K562 (cell line): ENCODE data around the gene USP2. TPM values are rescaled to one million over a fixed set of nuclear protein-coding genes. Genes with fewer than 3 reads are reported as not detected.

ENCODE experiments used
- ATAC-seq: fragments of 200-7000 bp; cut with Tn5 transposase; 3 replicates; pipeline ENCODE4 v1.9.1; 2020; ENCODE audit warnings: moderate library complexity
- BruUV-seq: library from RNA; stranded (reverse); fragments of 400-500 nt; replicated peaks from 2 replicates; lab custom pipeline; 2021; lab: Mats Ljungman, UMichigan
- CTCF ChIA-PET: fragments of 300-600 bp; formaldehyde crosslinking; extraction: SDS; loops from one replicate; lab custom pipeline; 2021; ENCODE audit warnings: low intra/inter-chr PET ratio; lab: Yijun Ruan, JAX
- POLR2A ChIA-PET: fragments of 300-600, 350-650 bp; sonication (Branson Sonifier 250); formaldehyde crosslinking; extraction: SDS; loops from one replicate; lab custom pipeline; 2021; ENCODE audit warnings: antibody characterized with exemption, inconsistent platforms; lab: Yijun Ruan, JAX
- DNase-seq, 4 experiments: peaks; one replicate each; pipeline versions ENCODE4 v3.0.0 to v3.0.0-alpha.2; 2011 to 2018; ENCODE audit warnings: low spot score in 3 of 4, mixed read lengths in 3 of 4; ENCODE audit errors: extremely low read depth in 1 of 4
- FAIRE-seq: peaks from 2 replicates; lab custom pipeline; 2011; peaks lifted over from hg19 to GRCh38; lab: Jason Lieb, UNC
- H2AFZ ChIP-seq: 2 replicates; pipeline ENCODE4 v1.6.0; 2011; ENCODE audit warnings: low read depth, low read length, control low read depth, inconsistent platforms
- H3K27ac ChIP-seq: fragments of 200-600 bp; 3 replicates; pipeline ENCODE4 v1.8.0; 2011; ENCODE audit warnings: low read depth, mild to moderate bottlenecking, control low read depth, inconsistent platforms, low read length, moderate library complexity, mixed read lengths; ENCODE audit errors: extremely low read depth
- H3K27me3 ChIP-seq, 2 experiments: fragments of 300-600 bp in 1 of 2; 2 replicates in 1 of 2; 3 replicates in 1 of 2; pipeline versions ENCODE4 v1.6.0 to v1.8.0; 2011; ENCODE audit warnings: inconsistent platforms in 2 of 2, low read length in 2 of 2, mild to moderate bottlenecking in 1 of 2, mixed read lengths in 1 of 2, moderate library complexity in 1 of 2; ENCODE audit not compliant: control insufficient read depth in 2 of 2, insufficient read depth in 2 of 2
- H3K36me3 ChIP-seq: fragments of 300-600 bp; 3 replicates; pipeline ENCODE4 v1.8.0; 2011; ENCODE audit warnings: mild to moderate bottlenecking, low read length, inconsistent platforms; ENCODE audit not compliant: control insufficient read depth, insufficient read depth
- H3K4me1 ChIP-seq, 2 experiments: fragments of 200-600 bp in 1 of 2; replicated peaks in 1 of 2; 2 replicates in 1 of 2; 3 replicates in 1 of 2; pipeline versions ENCODE4 v1.5.1 to v1.8.0; 2011; ENCODE audit warnings: inconsistent platforms in 2 of 2, low read length in 2 of 2, mild to moderate bottlenecking in 1 of 2, mixed read lengths in 1 of 2, moderate library complexity in 1 of 2; ENCODE audit not compliant: control insufficient read depth in 2 of 2, insufficient read depth in 2 of 2
- H3K4me2 ChIP-seq: 2 replicates; pipeline ENCODE4 v1.6.1; 2011; ENCODE audit warnings: low read length, control low read depth, inconsistent platforms, mixed read lengths; ENCODE audit not compliant: insufficient read depth
- H3K4me3 ChIP-seq: fragments of 200-600 bp; sonication (generic), shearing (Covaris generic); 2 replicates; pipeline ENCODE4 v1.5.1; 2016; ENCODE audit warnings: control low read depth, inconsistent platforms
- H3K79me2 ChIP-seq: fragments of 200-600 bp; 3 replicates; pipeline ENCODE4 v1.8.0; 2011; ENCODE audit warnings: low read length, inconsistent platforms; ENCODE audit not compliant: control insufficient read depth, insufficient read depth
- H3K9ac ChIP-seq, 2 experiments: 2 replicates each; pipeline versions ENCODE4 v1.6.0 to v1.6.1; 2011; ENCODE audit warnings: low read depth in 2 of 2, low read length in 2 of 2, control low read depth in 1 of 2, inconsistent platforms in 1 of 2, mild to moderate bottlenecking in 1 of 2, mixed read lengths in 1 of 2; ENCODE audit not compliant: insufficient read depth in 1 of 2
- H3K9me1 ChIP-seq: one replicate; pipeline ENCODE4 v1.6.0; 2011; ENCODE audit warnings: inconsistent platforms, mild to moderate bottlenecking, low read length, moderate library complexity; ENCODE audit not compliant: control insufficient read depth, insufficient read depth
- H3K9me3 ChIP-seq: replicated peaks from 2 replicates; pipeline ENCODE4 v1.5.1; 2011; ENCODE audit warnings: low read depth, low read length, inconsistent platforms; ENCODE audit not compliant: control insufficient read depth, insufficient read depth
- H4K20me1 ChIP-seq: replicated peaks from 2 replicates; pipeline ENCODE4 v1.6.1; 2011; ENCODE audit warnings: low read length, inconsistent platforms, mixed read lengths; ENCODE audit not compliant: control insufficient read depth, insufficient read depth
- BHLHE40 ChIP-seq: IDR thresholded peaks from 2 replicates; pipeline ENCODE4 v1.6.1; 2011; ENCODE audit warnings: low read length, improper control_type of control experiment
- CREM ChIP-seq: IDR thresholded peaks from 2 replicates; pipeline ENCODE4 v1.6.1; 2014; ENCODE audit warnings: antibody characterized with exemption, low read depth
- DNMT1 ChIP-seq: fragments of 450-650 bp; IDR thresholded peaks from 2 replicates; pipeline ENCODE4 v1.6.1; 2016; ENCODE audit warnings: antibody characterized with exemption, mild to moderate bottlenecking
- ETS2 ChIP-seq: IDR thresholded peaks from 2 replicates; pipeline ENCODE4 v1.6.1; 2016; ENCODE audit warnings: borderline replicate concordance, missing genetic modification characterization, mild to moderate bottlenecking, moderate library complexity, missing compliant biosample characterization; ENCODE audit not compliant: poor library complexity, severe bottlenecking
- GATA2 ChIP-seq: sonication (generic); formaldehyde crosslinking; IDR thresholded peaks from 2 replicates; pipeline ENCODE4 v1.4.0; 2020; ENCODE audit warnings: mild to moderate bottlenecking, missing genetic modification reagents
- HDAC2 ChIP-seq: fragments of 450-650 bp; IDR thresholded peaks from 2 replicates; pipeline ENCODE4 v1.6.1; 2016; ENCODE audit warnings: mild to moderate bottlenecking
- IFI16 ChIP-seq: fragments of 250-450 bp; sonication (Bioruptor Pico); IDR thresholded peaks from 2 replicates; pipeline ENCODE4 v2.1.2; 2022; ENCODE audit warnings: mild to moderate bottlenecking, inconsistent platforms
- KLF13 ChIP-seq: fragments of 450-650 bp; IDR thresholded peaks from 2 replicates; pipeline ENCODE4 v1.6.1; 2016; ENCODE audit warnings: missing genetic modification characterization, low read depth, mild to moderate bottlenecking, missing compliant biosample characterization, moderate library complexity, borderline replicate concordance
- NFE2 ChIP-seq: IDR thresholded peaks from 2 replicates; pipeline ENCODE4 v1.6.1; 2014; ENCODE audit warnings: antibody characterized with exemption, low read depth
- NR2C1 ChIP-seq, 2 experiments: fragments of 450-650 bp; IDR thresholded peaks; 2 replicates each; pipeline ENCODE4 v1.6.1; 2017; ENCODE audit warnings: mild to moderate bottlenecking in 2 of 2, antibody characterized with exemption in 1 of 2, inconsistent platforms in 1 of 2, missing compliant biosample characterization in 1 of 2, missing genetic modification characterization in 1 of 2
- SFPQ ChIP-seq: fragments of 200-400 bp; formaldehyde crosslinking; IDR thresholded peaks from 2 replicates; pipeline ENCODE4 v1.6.1; 2017; ENCODE audit warnings: mild to moderate bottlenecking, low read depth, low read length, moderate library complexity
- SMARCA5 ChIP-seq: fragments of 450-650 bp; IDR thresholded peaks from 2 replicates; pipeline ENCODE4 v1.6.1; 2016
- SREBF2 ChIP-seq: sonication (generic); formaldehyde crosslinking; IDR thresholded peaks from 2 replicates; pipeline ENCODE4 v1.4.0; 2020; ENCODE audit warnings: mild to moderate bottlenecking, missing genetic modification reagents
- TGIF2 ChIP-seq: sonication (generic); formaldehyde crosslinking; IDR thresholded peaks from 2 replicates; pipeline ENCODE4 v1.8.1; 2022; ENCODE audit warnings: mild to moderate bottlenecking, missing genetic modification reagents, moderate library complexity
- U2AF2 ChIP-seq: fragments of 200-400 bp; formaldehyde crosslinking; optimal IDR thresholded peaks from 2 replicates; pipeline ENCODE3; 2017; ENCODE audit warnings: low read depth, mild to moderate bottlenecking, low read length
- WHSC1 ChIP-seq: IDR thresholded peaks from one replicate; pipeline ENCODE4 v1.6.1; 2012; ENCODE audit warnings: low read length, control low read depth, inconsistent platforms
- WGBS: fragments of 100-300 bp; shearing (Covaris generic); methylation state at CpG from one replicate; pipeline ENCODE4 v1.1.6; 2016; ENCODE audit warnings: low coverage, mixed read lengths; ENCODE audit not compliant: insufficient coverage; ENCODE audit errors: missing lambda C conversion rate; 5-methylcytosine and 5-hydroxymethylcytosine counted together
- in situ Hi-C: fragments of 300-500 bp; cut with MboI; formaldehyde crosslinking; loops from 4 replicates; pipeline ENCODE4 v1.15.0; 2018; ENCODE audit warnings: inconsistent platforms, mixed read lengths
- intact Hi-C: fragments of 100-400 bp; cut with micrococcal nuclease; formaldehyde crosslinking; loops from 2 replicates; pipeline ENCODE4 v1.14.2; 2022
- polyA plus RNA-seq, 8 experiments: library from polyadenylated mRNA; depleted of rRNA in 4 of 8; stranded (reverse) in 5 of 8; unstranded in 3 of 8; fragments of >200 nt; fragmentation: Nextera tagmentation in 2 of 8; fragmentation: Illumina TruSeq in 1 of 8; extraction: Ambion mirVana in 2 of 8; extraction: Trizol in 1 of 8; gene quantifications; 2 replicates each; pipeline versions ENCODE4 v1.2.1 to v1.2.3, GENCODE V29; 2011 to 2014; ENCODE audit warnings: inconsistent platforms in 1 of 8, missing spikeins in 1 of 8
- total RNA-seq, 7 experiments: library from RNA; depleted of rRNA in 6 of 7; stranded (reverse); fragments of >200 nt in 6 of 7; fragmentation: Illumina TruSeq in 2 of 7; extraction: Trizol in 2 of 7; gene quantifications; 2 replicates each; pipeline versions ENCODE4 v1.2.1 to v1.2.3, GENCODE V29; 2011 to 2021; ENCODE audit warnings: low replicate concordance in 1 of 7
- TF ChIP-seq, protein P1 (sequence below): fragments of 250-450 bp; sonication (Bioruptor Pico); IDR thresholded peaks from 2 replicates; pipeline ENCODE4 v1.5.0; 2021; ENCODE audit warnings: mild to moderate bottlenecking, borderline replicate concordance

USP2 gene
- total and polyA plus RNA-seq, 9 of the 15 experiments (the other 6 are each of a cell fraction or from before 2014, with no cell fraction given): 2.8 to 16.9 (median 3.9) TPM

DNA sequence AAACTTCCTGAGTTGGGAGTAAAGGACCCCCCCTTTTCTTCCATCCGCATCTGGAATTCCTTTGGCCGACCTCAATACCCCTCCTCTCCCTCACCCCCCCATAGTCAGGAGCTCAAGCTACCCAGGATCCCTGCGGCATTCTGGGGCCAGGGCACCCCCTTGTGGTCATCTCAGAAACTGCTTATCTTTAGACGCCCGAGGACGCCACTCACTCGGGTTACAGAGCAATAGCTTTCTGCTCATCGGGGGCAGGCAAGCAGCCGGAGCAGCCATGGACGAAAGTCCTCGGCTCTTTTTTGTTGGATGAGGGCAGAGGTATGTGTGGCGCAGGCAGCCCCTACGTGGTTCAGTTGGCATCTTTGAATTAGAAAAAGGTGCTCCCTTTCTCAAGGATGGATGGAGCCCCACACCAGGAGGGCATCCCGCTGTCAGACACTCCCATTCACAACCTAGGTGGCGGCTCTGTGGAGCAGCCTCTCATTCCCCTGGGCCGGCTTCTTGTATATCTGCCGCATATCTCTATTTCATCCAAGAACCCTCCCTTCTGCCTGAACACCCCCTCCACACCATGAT lies 43.1 kb downstream of the USP2 start:
- POLR2A ChIA-PET: interaction anchor here (0.6 to 2.6 kb wide), 21 partner anchors 10 to 450 kb away, joined by 3 to 22 read pairs (median 5); partner anchors contain the start of genes C2CD2L, MCAM and USP2
- peak overlapping the region in 1 of 2 experiments; percentile 23; a peak in 1 of 4 replicates for H3K9ac ChIP-seq
- H3K27ac ChIP-seq: 0 out of 3 replicates have a peak overlapping the region, but pooled peaks have one; percentile 23
- no peak for TF ChIP-seq KLF13 (tag)
- TF ChIP-seq GATA2 (CRISPR knock-in tag): peak; percentile 34; the same call in 1 of the 2 replicates
- no peak for TF ChIP-seq IFI16 (CRISPR knock-in tag)
- TF ChIP-seq NFE2: no peak
- TF ChIP-seq TGIF2 (CRISPR knock-in tag): no peak
- no peak for TF ChIP-seq SMARCA5
- no peak for TF ChIP-seq ETS2 (tag)
- 0 out of 2 replicates have a peak, but pooled peaks have one; percentile 12 for TF ChIP-seq BHLHE40
- TF ChIP-seq U2AF2: no peak
- TF ChIP-seq, protein P1, sequence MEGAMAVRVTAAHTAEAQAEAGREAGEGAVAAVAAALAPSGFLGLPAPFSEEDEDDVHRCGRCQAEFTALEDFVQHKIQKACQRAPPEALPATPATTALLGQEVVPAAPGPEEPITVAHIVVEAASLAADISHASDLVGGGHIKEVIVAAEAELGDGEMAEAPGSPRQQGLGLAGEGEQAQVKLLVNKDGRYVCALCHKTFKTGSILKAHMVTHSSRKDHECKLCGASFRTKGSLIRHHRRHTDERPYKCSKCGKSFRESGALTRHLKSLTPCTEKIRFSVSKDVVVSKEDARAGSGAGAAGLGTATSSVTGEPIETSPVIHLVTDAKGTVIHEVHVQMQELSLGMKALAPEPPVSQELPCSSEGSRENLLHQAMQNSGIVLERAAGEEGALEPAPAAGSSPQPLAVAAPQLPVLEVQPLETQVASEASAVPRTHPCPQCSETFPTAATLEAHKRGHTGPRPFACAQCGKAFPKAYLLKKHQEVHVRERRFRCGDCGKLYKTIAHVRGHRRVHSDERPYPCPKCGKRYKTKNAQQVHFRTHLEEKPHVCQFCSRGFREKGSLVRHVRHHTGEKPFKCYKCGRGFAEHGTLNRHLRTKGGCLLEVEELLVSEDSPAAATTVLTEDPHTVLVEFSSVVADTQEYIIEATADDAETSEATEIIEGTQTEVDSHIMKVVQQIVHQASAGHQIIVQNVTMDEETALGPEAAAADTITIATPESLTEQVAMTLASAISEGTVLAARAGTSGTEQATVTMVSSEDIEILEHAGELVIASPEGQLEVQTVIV (CRISPR knock-in tag): no peak
- no peak for TF ChIP-seq SREBF2 (CRISPR knock-in tag)
- no peak for TF ChIP-seq DNMT1
- TF ChIP-seq WHSC1: no peak
- TF ChIP-seq SFPQ: no peak
- TF ChIP-seq HDAC2: no peak
- TF ChIP-seq NR2C1 (IDR thresholded peaks at IDR 0.05): no peak
- no peak for TF ChIP-seq NR2C1 (tag; IDR thresholded peaks at IDR 0.05)
- TF ChIP-seq CREM: peak; percentile 51; the same call in 1 of the 2 replicates

More for the DNA sequence above, 43.1 kb downstream of the USP2 start:
- DNase-seq (peak; percentile 74 to 89 (median 82)), ATAC-seq (peak; percentile 73), FAIRE-seq (peak; percentile 88)
- Histone ChIP-seq H2AFZ (no peak overlapping the region), H3K4me1 (peaks cover 23 to 70% of the 10 kb centered on the region in 2 experiments; a peak in 4 of 5 replicates), H3K4me2 (peak overlapping the region; percentile 66), H3K36me3 (peaks cover 17% of the 10 kb centered on the region; the same call in 1 of the 3 replicates), H3K27me3 (peaks cover 0 to 14% of the 10 kb centered on the region in 2 experiments; a peak in 3 of 5 replicates), H3K9me3 (no peaks in the 10 kb centered on the region), H4K20me1 (no peaks in the 10 kb centered on the region), H3K9me1 (no peaks in the 10 kb centered on the region), H3K4me3 (no peak overlapping the region), H3K79me2 (peaks cover 30% of the 10 kb centered on the region)
- CTCF ChIA-PET: interaction anchor here (0.7 to 1.5 kb wide), 3 partner anchors 134 to 432 kb away, joined by 3 to 6 read pairs (median 3); no protein-coding TSS in a partner anchor
- BruUV-seq: no TSS peak
- in situ Hi-C loops: no loop called here
- 2% methylated on average over 16 of the region's 17 CpGs for WGBS
- intact Hi-C loops: loop anchor here (2.0 to 5.0 kb wide), 2 partner anchors 34 to 136 kb away; no protein-coding TSS in a partner anchor
